OCI-LY1 (cell line): ENCODE measurements around the gene EPC2.

Source experiments
- CTCF ChIP-seq: fragments of 200-600 bp; sonication (generic), shearing (Covaris generic); IDR thresholded peaks from 2 replicates; pipeline ENCODE4 v1.5.1; 2017; ENCODE audit warnings: mild to moderate bottlenecking, antibody characterized with exemption, low read length, moderate library complexity, mixed read lengths
- EZH2 ChIP-seq: fragments of 200-600 bp; sonication (generic), shearing (Covaris generic); IDR thresholded peaks from 2 replicates; pipeline ENCODE4 v1.8.0; 2017; ENCODE audit warnings: borderline replicate concordance, mixed run types, mild to moderate bottlenecking, antibody characterized with exemption, low read length, moderate library complexity, mixed read lengths

- TF ChIP-seq CTCF (no peak), EZH2 (no peak)
These were observed 41.0 kb upstream of the EPC2 start for GRCh38 chr2:148603562-148603920.
